Upper lobe of left lung (tissue), 6 donors: ENCODE data around the gene MRO. TPM values are rescaled to one million over a fixed set of nuclear protein-coding genes. Genes with fewer than 3 reads are reported as not detected.
"Not testable (repeated sequence)": the region's sequence is repeated elsewhere in the genome, so short reads cannot be mapped to it uniquely, and the experiment has no call there.

Source experiments
- ATAC-seq, 2 donors: fragments of 200-7000 bp; cut with Tn5 transposase; one replicate each; pipeline ENCODE4 v1.9.1; 2022; ENCODE audit warnings: mild to moderate bottlenecking in 2 of 2, moderate library complexity in 2 of 2; ENCODE audit not compliant: low FRiP score in 2 of 2
- DNase-seq, 2 donors: peaks; one replicate each; pipeline ENCODE4 v3.0.0-alpha.2; 2019 to 2020
- H3K27ac ChIP-seq, 4 donors: fragments of 200-600 bp; sonication (generic); one replicate each; pipeline ENCODE4 v1.5.1; 2016 to 2019
- H3K27me3 ChIP-seq, 4 donors: fragments of 200-600 bp; sonication (generic); one replicate each; pipeline ENCODE4 v1.5.1; 2017 to 2019
- H3K36me3 ChIP-seq, 4 donors: fragments of 200-600 bp; sonication (generic); one replicate each; pipeline ENCODE4 v1.5.1; 2016 to 2019
- H3K4me1 ChIP-seq, 4 donors: fragments of 200-600 bp; sonication (generic); one replicate each; pipeline ENCODE4 v1.5.1; 2018 to 2019
- H3K4me3 ChIP-seq, 4 donors: fragments of 200-600 bp; sonication (generic); one replicate each; pipeline ENCODE4 v1.5.1; 2017 to 2019; ENCODE audit warnings: mild to moderate bottlenecking in 2 of 4, moderate library complexity in 1 of 4
- H3K9me3 ChIP-seq, 4 donors: fragments of 200-600 bp; sonication (generic); one replicate each; pipeline ENCODE4 v1.5.1; 2018 to 2019
- EP300 ChIP-seq, 4 donors: sonication (generic); formaldehyde crosslinking; IDR thresholded peaks; one replicate each; pipeline ENCODE4 v1.5.1; 2017; ENCODE audit warnings: antibody characterized with exemption in 4 of 4, control low read depth in 2 of 4
- POLR2A ChIP-seq, 4 donors: fragments of 450-650 bp; IDR thresholded peaks; one replicate each; pipeline ENCODE4 v1.5.1; 2016 to 2017; ENCODE audit warnings: antibody characterized with exemption in 4 of 4, mild to moderate bottlenecking in 2 of 4
- POLR2AphosphoS5 ChIP-seq, 2 donors: sonication (generic); formaldehyde crosslinking; IDR thresholded peaks; one replicate each; pipeline ENCODE4 v1.5.1; 2017; ENCODE audit warnings: antibody characterized with exemption in 2 of 2
- WGBS, 2 donors: methylation state at CpG; one replicate each; pipeline ENCODE4 v1.1.5; 2017 to 2018; 5-methylcytosine and 5-hydroxymethylcytosine counted together
- total RNA-seq, 6 donors: library from RNA; depleted of rRNA in 4 of 6; stranded (reverse); fragments of >200 nt in 4 of 6; gene quantifications; one replicate each; pipeline versions ENCODE4 v1.1.0 to v1.2.1, GENCODE V29; 2016 to 2021
- TF ChIP-seq, protein P1 (sequence below), 6 experiments: fragments of 450-650 bp in 4 of 6; fragments of 200-600 bp in 2 of 6; sonication (generic) in 2 of 6; IDR thresholded peaks; one replicate each; pipeline ENCODE4 v1.5.1; 2016 to 2019; ENCODE audit warnings: antibody characterized with exemption in 6 of 6
- donor health status: DM: no; HTN: no; CAD: no; lungs with moderate emphysema.
- donor health status: DM: no; HTN: yes; CAD: no; lungs with severe emphysema.

The MRO gene
- total RNA-seq, 6 donors from 2014 or later: 0.46 to 0.77 (median 0.71) TPM; not detected in 3

GRCh38 chr18:50861617-50862016 is 41.8 kb upstream of the MRO start:
- ATAC-seq (no peak), DNase-seq (no peak)
- H3K4me3 ChIP-seq: no peak overlapping the region
- 71 to 83% methylated on average over 1 of the region's 1 CpG for WGBS, 2 donors
- TF ChIP-seq, protein P1, sequence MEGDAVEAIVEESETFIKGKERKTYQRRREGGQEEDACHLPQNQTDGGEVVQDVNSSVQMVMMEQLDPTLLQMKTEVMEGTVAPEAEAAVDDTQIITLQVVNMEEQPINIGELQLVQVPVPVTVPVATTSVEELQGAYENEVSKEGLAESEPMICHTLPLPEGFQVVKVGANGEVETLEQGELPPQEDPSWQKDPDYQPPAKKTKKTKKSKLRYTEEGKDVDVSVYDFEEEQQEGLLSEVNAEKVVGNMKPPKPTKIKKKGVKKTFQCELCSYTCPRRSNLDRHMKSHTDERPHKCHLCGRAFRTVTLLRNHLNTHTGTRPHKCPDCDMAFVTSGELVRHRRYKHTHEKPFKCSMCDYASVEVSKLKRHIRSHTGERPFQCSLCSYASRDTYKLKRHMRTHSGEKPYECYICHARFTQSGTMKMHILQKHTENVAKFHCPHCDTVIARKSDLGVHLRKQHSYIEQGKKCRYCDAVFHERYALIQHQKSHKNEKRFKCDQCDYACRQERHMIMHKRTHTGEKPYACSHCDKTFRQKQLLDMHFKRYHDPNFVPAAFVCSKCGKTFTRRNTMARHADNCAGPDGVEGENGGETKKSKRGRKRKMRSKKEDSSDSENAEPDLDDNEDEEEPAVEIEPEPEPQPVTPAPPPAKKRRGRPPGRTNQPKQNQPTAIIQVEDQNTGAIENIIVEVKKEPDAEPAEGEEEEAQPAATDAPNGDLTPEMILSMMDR (IDR thresholded peaks at IDR 0.05): no peak
- TF ChIP-seq EP300 (IDR thresholded peaks at IDR 0.05) (no peak), POLR2AphosphoS5 (IDR thresholded peaks at IDR 0.05) (no peak), POLR2A (IDR thresholded peaks at IDR 0.05) (no peak)
- H3K27me3 ChIP-seq: no peaks in the 10 kb centered on the region
- no peaks in the 10 kb centered on the region for H3K36me3 ChIP-seq
- no peaks in the 10 kb centered on the region for H3K9me3 ChIP-seq
- H3K27ac ChIP-seq: peak overlapping the region in 2 of 4 donors; percentile 45 to 60
- peaks cover 0 to 3% (median 0%) of the 10 kb centered on the region in 4 donors for H3K4me1 ChIP-seq

DNA sequence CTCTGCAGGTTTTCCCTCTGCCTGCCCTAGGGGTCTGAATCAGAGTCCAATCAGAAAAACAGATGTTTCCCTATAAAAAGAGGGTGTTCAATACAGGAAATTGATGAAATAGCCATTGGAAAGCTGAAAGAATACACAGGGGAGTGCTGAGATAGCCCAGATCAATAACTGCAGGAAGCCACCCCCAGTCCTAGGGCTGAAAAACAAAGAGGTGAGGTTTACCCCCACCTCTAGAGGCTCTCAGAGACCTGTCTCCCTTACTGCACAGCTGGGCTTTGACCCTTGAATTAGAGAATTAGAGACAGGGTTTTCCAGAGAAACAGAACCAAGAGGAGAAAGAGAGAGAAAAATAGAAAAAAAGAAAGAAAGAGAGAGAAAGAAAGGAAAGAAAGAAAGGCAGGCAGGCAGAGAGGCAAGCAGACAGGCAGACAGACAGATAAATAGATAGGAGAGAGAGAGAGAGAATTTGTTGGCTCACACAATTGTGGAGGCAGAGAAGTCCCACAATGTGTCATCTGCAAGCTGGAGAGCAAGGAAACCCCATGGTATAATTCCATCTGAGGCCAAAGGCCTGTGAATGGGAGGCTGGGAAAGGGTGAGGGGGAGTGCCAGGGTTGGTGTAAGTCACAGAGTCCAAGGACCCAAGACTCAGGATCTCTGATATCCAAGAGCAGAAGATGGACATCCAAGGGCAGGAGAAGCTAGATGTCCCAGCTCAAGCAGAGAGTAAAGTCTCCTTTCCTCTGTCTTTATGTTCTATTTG is 40.2 kb upstream of the MRO start:
- H3K27me3 ChIP-seq: no peaks in the 10 kb centered on the region
- ATAC-seq: no peak
- DNase-seq: no peak
- H3K27ac ChIP-seq: no peak overlapping the region
- H3K4me3 ChIP-seq: no peak overlapping the region
- H3K9me3 ChIP-seq: no peaks in the 10 kb centered on the region
- peaks cover 0 to 3% (median under 1%) of the 10 kb centered on the region in 4 donors for H3K4me1 ChIP-seq
- no peak for TF ChIP-seq POLR2AphosphoS5 (IDR thresholded peaks at IDR 0.05)
- TF ChIP-seq, protein P1 (IDR thresholded peaks at IDR 0.05): no peak
- no peak for TF ChIP-seq POLR2A (IDR thresholded peaks at IDR 0.05)
- no peak for TF ChIP-seq EP300 (IDR thresholded peaks at IDR 0.05)
- no peaks in the 10 kb centered on the region for H3K36me3 ChIP-seq

- no peak for TF ChIP-seq POLR2A (IDR thresholded peaks at IDR 0.05)
- no peak for TF ChIP-seq EP300 (IDR thresholded peaks at IDR 0.05)
- TF ChIP-seq, protein P1 (IDR thresholded peaks at IDR 0.05): no peak
- TF ChIP-seq POLR2AphosphoS5 (IDR thresholded peaks at IDR 0.05): no peak
- Histone ChIP-seq H3K27me3 (no peaks in the 10 kb centered on the region), H3K9me3 (no peaks in the 10 kb centered on the region), H3K4me1 (peaks cover 0 to 7% (median 6%) of the 10 kb centered on the region in 4 donors), H3K27ac (no peak overlapping the region), H3K4me3 (no peak overlapping the region), H3K36me3 (no peaks in the 10 kb centered on the region)
- 86 to 96% methylated on average over 3 of the region's 3 CpGs for WGBS, 2 donors
- ATAC-seq: no peak
- DNase-seq: no peak
Observed at GRCh38 chr18:50857694-50858093, 37.9 kb upstream of the MRO start.

- not testable (repeated sequence) for H3K27me3 ChIP-seq, ATAC-seq, H3K36me3 ChIP-seq, H3K4me1 ChIP-seq, H3K9me3 ChIP-seq, H3K4me3 ChIP-seq, DNase-seq, H3K27ac ChIP-seq
- WGBS, 2 donors: 61 to 73% methylated on average over 5 of the region's 5 CpGs
Observed at GRCh38 chr18:50857166-50857565, 37.4 kb upstream of the MRO start.

- ATAC-seq (no peak), DNase-seq (no peak)
- H3K27me3 ChIP-seq: no peaks in the 10 kb centered on the region
- peaks cover 0 to 9% (median 7%) of the 10 kb centered on the region in 4 donors for H3K4me1 ChIP-seq
- WGBS, 2 donors: 81 to 90% methylated on average over 13 of the region's 13 CpGs
- H3K9me3 ChIP-seq: no peaks in the 10 kb centered on the region
- no peak for TF ChIP-seq POLR2A (IDR thresholded peaks at IDR 0.05)
- no peak for TF ChIP-seq EP300 (IDR thresholded peaks at IDR 0.05)
- TF ChIP-seq POLR2AphosphoS5 (IDR thresholded peaks at IDR 0.05): no peak
- H3K4me3 ChIP-seq: no peak overlapping the region
- no peak overlapping the region for H3K27ac ChIP-seq
- H3K36me3 ChIP-seq: no peaks in the 10 kb centered on the region
Observed at GRCh38 chr18:50855976-50856757, 36.4 kb upstream of the MRO start.
